ENCODE data around the gene TMA7. TPM values are rescaled to one million over a fixed set of nuclear protein-coding genes. Genes with fewer than 3 reads are reported as not detected.
"Not testable (repeated sequence)": the region's sequence is repeated elsewhere in the genome, so short reads cannot be mapped to it uniquely, and the experiment has no call there.

TMA7 gene
- total and polyA plus RNA-seq, 12 donors = 140 to 1,063 (median 196) TPM

DNA sequence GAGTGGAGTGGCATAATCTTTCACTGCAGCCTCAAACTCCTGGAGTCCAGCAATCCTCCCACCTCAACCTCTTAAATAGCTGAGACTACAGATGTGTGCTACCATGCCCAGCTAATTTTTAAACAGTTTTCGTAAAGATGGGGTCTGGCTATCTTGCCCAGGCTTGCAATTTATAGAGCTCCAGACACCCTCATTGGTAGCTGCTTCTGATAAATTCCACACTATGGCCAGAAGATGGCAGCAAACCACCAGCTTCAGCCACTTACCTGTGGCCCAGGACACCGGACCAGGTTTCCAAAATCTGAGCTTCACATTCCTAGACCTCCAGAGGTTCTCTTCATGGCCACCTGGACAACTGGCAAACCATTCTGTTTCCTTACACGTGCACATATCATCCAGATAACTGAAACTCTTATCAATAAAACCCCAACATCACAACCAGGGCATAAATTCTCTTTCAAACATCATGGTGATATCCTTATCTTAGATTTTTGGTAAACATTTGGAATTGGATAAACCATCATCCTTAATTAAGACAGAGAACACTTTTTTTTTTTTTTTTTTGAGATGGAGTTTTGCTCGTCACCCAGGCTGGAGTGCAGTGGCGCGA, 39.1 kb upstream of the TMA7 start:
- ATAC-seq = peak in 7 of 8 donors; percentile 43 to 83 (median 52)
- intact Hi-C loops (cut with DNase I) = loop anchor here (1.0 to 10.0 kb wide), 9 partner anchors 34 to 151 kb away; no protein-coding TSS in a partner anchor

DNA sequence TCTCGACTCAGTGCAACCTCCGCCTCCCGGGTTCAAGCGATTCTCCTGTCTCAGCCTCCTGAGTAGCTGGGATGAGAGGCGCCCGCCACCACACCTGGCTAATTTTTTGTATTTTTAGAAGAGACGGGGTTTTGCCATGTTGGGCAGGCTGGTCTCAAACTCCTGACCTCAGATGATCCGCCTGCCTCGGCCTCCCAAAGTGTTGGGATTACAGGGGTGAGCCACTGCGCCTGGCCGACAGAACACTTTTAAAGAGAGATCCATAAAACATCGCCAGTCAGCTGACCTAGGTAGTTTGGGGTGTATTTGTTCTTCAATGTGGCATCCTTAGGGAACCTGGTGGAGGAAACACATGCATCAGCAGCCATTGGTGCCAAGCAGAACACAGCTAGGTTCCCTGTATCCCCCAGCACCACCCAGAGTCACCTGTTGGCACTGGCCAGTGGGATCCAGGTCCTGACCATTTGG, 38.6 kb upstream of the TMA7 start:
- Histone ChIP-seq H3K4me1 (peaks cover 0 to 11% (median 0%) of the 10 kb centered on the region in 9 donors), H3K36me3 (peaks cover 0 to 33% (median 0%) of the 10 kb centered on the region in 9 donors), H3K27ac (peak overlapping the region in 1 of 10 donors; percentile 40)
- not testable (repeated sequence) for ATAC-seq, H3K4me3 ChIP-seq, H3K9me3 ChIP-seq, H3K27me3 ChIP-seq, DNase-seq
- intact Hi-C loops (cut with DNase I) = loop anchor here (1.0 to 10.0 kb wide), 9 partner anchors 33 to 151 kb away; no protein-coding TSS in a partner anchor
- WGBS, 2 donors = 93 to 96% methylated on average over 12 of the region's 12 CpGs

More for the DNA sequence above, 39.1 kb upstream of the TMA7 start:
- TF ChIP-seq, protein P1, sequence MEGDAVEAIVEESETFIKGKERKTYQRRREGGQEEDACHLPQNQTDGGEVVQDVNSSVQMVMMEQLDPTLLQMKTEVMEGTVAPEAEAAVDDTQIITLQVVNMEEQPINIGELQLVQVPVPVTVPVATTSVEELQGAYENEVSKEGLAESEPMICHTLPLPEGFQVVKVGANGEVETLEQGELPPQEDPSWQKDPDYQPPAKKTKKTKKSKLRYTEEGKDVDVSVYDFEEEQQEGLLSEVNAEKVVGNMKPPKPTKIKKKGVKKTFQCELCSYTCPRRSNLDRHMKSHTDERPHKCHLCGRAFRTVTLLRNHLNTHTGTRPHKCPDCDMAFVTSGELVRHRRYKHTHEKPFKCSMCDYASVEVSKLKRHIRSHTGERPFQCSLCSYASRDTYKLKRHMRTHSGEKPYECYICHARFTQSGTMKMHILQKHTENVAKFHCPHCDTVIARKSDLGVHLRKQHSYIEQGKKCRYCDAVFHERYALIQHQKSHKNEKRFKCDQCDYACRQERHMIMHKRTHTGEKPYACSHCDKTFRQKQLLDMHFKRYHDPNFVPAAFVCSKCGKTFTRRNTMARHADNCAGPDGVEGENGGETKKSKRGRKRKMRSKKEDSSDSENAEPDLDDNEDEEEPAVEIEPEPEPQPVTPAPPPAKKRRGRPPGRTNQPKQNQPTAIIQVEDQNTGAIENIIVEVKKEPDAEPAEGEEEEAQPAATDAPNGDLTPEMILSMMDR (IDR thresholded peaks at IDR 0.05) = peak; percentile 67 to 88 (median 82)
- Histone ChIP-seq H3K36me3 (peaks cover 0 to 28% (median 0%) of the 10 kb centered on the region in 9 donors), H3K27me3 (peaks cover 0 to 4% (median 0%) of the 10 kb centered on the region in 7 donors), H3K27ac (no peak overlapping the region), H3K9me3 (no peaks in the 10 kb centered on the region), H3K4me3 (no peak overlapping the region), H3K4me1 (peaks cover 0 to 11% (median 0%) of the 10 kb centered on the region in 9 donors)
- 58 to 64% methylated on average over 6 of the region's 6 CpGs for WGBS, 2 donors
- DNase-seq = peak in 1 of 2 donors; percentile 56

DNA sequence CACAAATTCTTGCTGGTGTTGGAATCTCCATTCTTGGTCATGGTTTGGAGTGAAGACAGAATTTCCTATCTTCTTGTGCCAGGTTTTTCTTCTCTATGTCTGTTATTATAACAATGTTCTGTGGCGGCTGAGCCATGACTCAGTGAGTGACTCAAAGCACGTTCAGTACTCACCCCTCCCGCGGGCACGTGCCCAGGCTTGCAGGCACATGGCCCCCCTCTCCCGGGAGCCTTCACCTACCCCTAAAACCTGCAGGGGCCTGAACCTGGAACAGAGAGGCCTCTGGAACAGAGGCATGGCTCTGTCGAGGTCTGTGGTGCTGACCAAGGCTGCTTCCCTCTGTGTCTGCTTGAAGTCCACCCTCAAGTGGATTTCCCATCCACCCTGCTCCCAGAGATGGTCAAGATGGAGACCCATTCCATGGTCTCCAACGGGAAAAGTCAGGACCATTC, 37.8 kb upstream of the TMA7 start:
- Histone ChIP-seq H3K27me3 (no peaks in the 10 kb centered on the region), H3K4me1 (peaks cover 0 to 11% (median 0%) of the 10 kb centered on the region in 9 donors), H3K9me3 (no peaks in the 10 kb centered on the region), H3K4me3 (no peak overlapping the region), H3K27ac (peak overlapping the region in 4 of 10 donors; percentile 4 to 60 (median 48)), H3K36me3 (peaks cover 0 to 42% (median 0%) of the 10 kb centered on the region in 9 donors)
- intact Hi-C loops (cut with DNase I) = loop anchor here in 8 of 10 donors (2.0 to 10.0 kb wide), 7 partner anchors 26 to 150 kb away; no protein-coding TSS in a partner anchor
- ATAC-seq (peak in 6 of 8 donors; percentile 52 to 82 (median 62)), DNase-seq (peak in 1 of 2 donors; percentile 45)
- TF ChIP-seq, protein P1 (IDR thresholded peaks at IDR 0.05) = no peak
- WGBS, 2 donors = 48 to 61% methylated on average over 8 of the region's 8 CpGs

DNA sequence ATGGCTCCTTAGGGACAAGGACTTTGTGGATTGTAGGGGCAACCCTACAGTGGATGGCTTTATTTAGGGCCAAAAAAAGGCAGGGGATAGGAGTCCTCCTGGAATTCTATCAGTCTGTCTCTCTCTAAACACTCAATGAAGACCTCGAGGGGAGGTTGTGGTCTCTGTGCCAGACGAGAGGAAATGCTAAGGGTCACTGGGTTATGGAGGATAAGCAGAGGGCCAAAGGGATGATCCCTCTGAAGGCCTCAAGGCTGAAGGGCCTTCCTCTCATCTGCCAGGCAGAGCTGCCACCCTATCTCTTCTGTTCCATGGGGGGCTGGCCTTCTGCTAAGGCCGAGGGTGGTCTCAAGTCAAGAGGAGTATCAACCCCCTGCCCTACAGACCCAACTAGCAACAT, 37.1 kb upstream of the TMA7 start:
- no peak overlapping the region for H3K4me3 ChIP-seq
- H3K27me3 ChIP-seq = no peaks in the 10 kb centered on the region
- peak overlapping the region in 1 of 10 donors; percentile 60 for H3K27ac ChIP-seq
- H3K4me1 ChIP-seq = peaks cover 0 to 11% (median 0%) of the 10 kb centered on the region in 9 donors
- DNase-seq = no peak
- WGBS, 2 donors = 63 to 73% methylated on average over 3 of the region's 3 CpGs
- no peaks in the 10 kb centered on the region for H3K9me3 ChIP-seq
- peaks cover 0 to 48% (median 0%) of the 10 kb centered on the region in 9 donors for H3K36me3 ChIP-seq
- ATAC-seq = no peak
- TF ChIP-seq, protein P1 (IDR thresholded peaks at IDR 0.05) = no peak
- intact Hi-C loops (cut with DNase I) = loop anchor here in 8 of 10 donors (2.0 to 10.0 kb wide), 7 partner anchors 26 to 149 kb away; no protein-coding TSS in a partner anchor

Data from heart right ventricle (tissue), 16 donors.